Ascending aorta (tissue), 2 donors: Measurements from ENCODE around the gene BRD4. TPM values are rescaled to one million over a fixed set of nuclear protein-coding genes. Genes with fewer than 3 reads are reported as not detected.
A peak's percentile ranks its signal among the peaks of the same experiment; 100 is the strongest.

Experiments
- DNase-seq, 2 donors: peaks; one replicate each; pipeline ENCODE4 v3.0.0-alpha.2; 2019; ENCODE audit warnings: low spot score in 2 of 2
- H3K27ac ChIP-seq, 2 donors: fragments of 200-600 bp; sonication (generic); one replicate each; pipeline ENCODE4 v1.5.1; 2016 to 2017; ENCODE audit warnings: mild to moderate bottlenecking in 1 of 2
- H3K27me3 ChIP-seq: fragments of 200-600 bp; sonication (generic); one replicate; pipeline ENCODE4 v1.5.1; 2017
- H3K36me3 ChIP-seq, 2 donors: fragments of 200-600 bp; sonication (generic); one replicate each; pipeline ENCODE4 v1.5.1; 2016
- H3K4me1 ChIP-seq, 2 donors: fragments of 200-600 bp; sonication (generic); one replicate each; pipeline ENCODE4 v1.5.1; 2016 to 2017; ENCODE audit warnings: mild to moderate bottlenecking in 1 of 2
- H3K4me3 ChIP-seq, 2 donors: fragments of 200-600 bp; sonication (generic); one replicate each; pipeline ENCODE4 v1.5.1; 2016 to 2017; ENCODE audit warnings: mild to moderate bottlenecking in 1 of 2
- H3K9me3 ChIP-seq, 2 donors: fragments of 200-600 bp; sonication (generic); one replicate each; pipeline ENCODE4 v1.5.1; 2016
- CTCF ChIP-seq, 3 experiments: fragments of 200-600 bp in 2 of 3; fragments of 450-650 bp in 1 of 3; sonication (generic) in 2 of 3; IDR thresholded peaks; one replicate each; pipeline ENCODE4 v1.5.1; 2016 to 2019; ENCODE audit warnings: antibody characterized with exemption in 3 of 3, mild to moderate bottlenecking in 1 of 3, moderate library complexity in 1 of 3
- intact Hi-C: fragments of 100-400 bp; cut with DNase I; formaldehyde crosslinking; loops from one replicate; pipeline ENCODE4 v1.15.1; 2023
- total RNA-seq: library from RNA; depleted of rRNA; stranded (reverse); fragments of >200 nt; gene quantifications from one replicate; pipeline ENCODE4 v1.1.0, GENCODE V29; 2016

Gene BRD4
- total RNA-seq, 1 donor from 2014 or later = 55.3 TPM

- Histone ChIP-seq H3K27ac (peak overlapping the region in 1 of 2 donors; percentile 38), H3K27me3 (no peaks in the 10 kb centered on the region), H3K4me3 (peak overlapping the region in 1 of 2 donors; percentile 4), H3K4me1 (peaks cover 13 to 61% of the 10 kb centered on the region in 2 donors), H3K9me3 (no peaks in the 10 kb centered on the region), H3K36me3 (no peaks in the 10 kb centered on the region)
- DNase-seq = no peak
- intact Hi-C loops = no loop called here
- TF ChIP-seq CTCF (IDR thresholded peaks at IDR 0.05) = no peak
These were observed 28.1 kb downstream of the BRD4 start for GRCh38 chr19:15304140-15304705.

- Histone ChIP-seq H3K36me3 (no peaks in the 10 kb centered on the region), H3K27me3 (no peaks in the 10 kb centered on the region), H3K4me3 (no peak overlapping the region), H3K9me3 (no peaks in the 10 kb centered on the region), H3K27ac (peak overlapping the region; percentile 27 to 38), H3K4me1 (peaks cover 13 to 68% of the 10 kb centered on the region in 2 donors)
- intact Hi-C loops = no loop called here
- TF ChIP-seq CTCF (IDR thresholded peaks at IDR 0.05) = no peak
- DNase-seq = no peak
These were observed 29.1 kb downstream of the BRD4 start for GRCh38 chr19:15303105-15303780.

- DNase-seq = no peak
- intact Hi-C loops = no loop called here
- Histone ChIP-seq H3K27ac (no peak overlapping the region), H3K27me3 (no peaks in the 10 kb centered on the region), H3K4me3 (no peak overlapping the region), H3K36me3 (no peaks in the 10 kb centered on the region), H3K4me1 (peaks cover 14 to 82% of the 10 kb centered on the region in 2 donors), H3K9me3 (no peaks in the 10 kb centered on the region)
- no peak for TF ChIP-seq CTCF (IDR thresholded peaks at IDR 0.05)
These were observed 31.7 kb downstream of the BRD4 start for GRCh38 chr19:15300533-15301197.

GRCh38 chr19:15299568-15300409 lies 32.5 kb downstream of the BRD4 start:
- no peak for TF ChIP-seq CTCF (IDR thresholded peaks at IDR 0.05)
- intact Hi-C loops = loop anchor here (2.0 kb wide), 1 partner anchor 21 kb away; no protein-coding TSS in a partner anchor
- peaks cover 14 to 82% of the 10 kb centered on the region in 2 donors for H3K4me1 ChIP-seq
- peak overlapping the region; percentile 12 to 23 for H3K27ac ChIP-seq
- no peak for DNase-seq
- H3K27me3 ChIP-seq = no peaks in the 10 kb centered on the region
- no peaks in the 10 kb centered on the region for H3K9me3 ChIP-seq
- no peak overlapping the region for H3K4me3 ChIP-seq
- H3K36me3 ChIP-seq = no peaks in the 10 kb centered on the region

GRCh38 chr19:15298847-15299567 lies 33.3 kb downstream of the BRD4 start:
- Histone ChIP-seq H3K4me1 (peaks cover 18 to 83% of the 10 kb centered on the region in 2 donors), H3K27ac (peak overlapping the region; percentile 12 to 23)
- intact Hi-C loops = loop anchor here (2.0 kb wide), 1 partner anchor 22 kb away; no protein-coding TSS in a partner anchor

More at GRCh38 chr19:15298847-15299567, 33.3 kb downstream of the BRD4 start:
- no peak for TF ChIP-seq CTCF (IDR thresholded peaks at IDR 0.05)
- no peaks in the 10 kb centered on the region for H3K36me3 ChIP-seq
- H3K9me3 ChIP-seq = no peaks in the 10 kb centered on the region
- H3K27me3 ChIP-seq = no peaks in the 10 kb centered on the region
- H3K4me3 ChIP-seq = no peak overlapping the region
- no peak for DNase-seq
